Measurements from ENCODE around the gene CFD. TPM values are rescaled to one million over a fixed set of nuclear protein-coding genes. Genes with fewer than 3 reads are reported as not detected.

The CFD gene
- total RNA-seq, 1 experiment from 2014 or later = 1.9 TPM

DNA sequence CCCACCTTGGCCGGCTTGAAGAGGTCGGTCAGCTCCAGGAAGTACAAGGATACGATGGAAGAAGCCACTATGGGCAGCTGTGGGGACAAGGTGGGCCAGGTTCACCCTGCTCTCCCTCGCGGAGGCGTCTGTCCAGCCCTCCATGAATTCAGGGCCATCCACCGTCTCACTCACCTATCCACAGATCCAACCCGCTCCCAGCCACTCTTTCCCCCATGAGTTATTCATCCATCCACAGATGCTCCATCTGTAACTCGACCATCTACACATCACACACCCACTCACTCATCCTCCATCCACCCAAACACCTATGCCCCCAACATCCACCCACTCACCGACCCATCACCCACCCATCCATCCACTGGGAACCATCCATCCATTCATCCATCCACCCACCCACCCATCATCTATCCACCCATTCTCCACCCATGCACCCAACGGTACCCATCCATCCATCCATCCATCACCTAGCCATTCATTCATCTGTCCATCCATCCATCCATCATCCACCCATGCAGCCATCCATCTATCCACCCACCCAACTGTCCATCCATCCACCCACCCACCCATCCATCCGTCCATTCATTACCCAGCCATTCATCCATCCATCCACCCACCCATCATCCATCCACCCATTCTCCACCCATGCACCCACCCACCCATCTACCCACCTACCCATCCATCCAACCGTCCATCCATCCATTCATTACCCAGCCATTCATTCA lies 43.5 kb upstream of the CFD start:
- Histone ChIP-seq H3K56ac (ENCODE audit: insufficient read length, low read depth, low read length) (no peak overlapping the region), H4K5ac (ENCODE audit: insufficient read length, low read depth, low read length) (no peak overlapping the region), H3K23ac (ENCODE audit: insufficient read length, low read depth, low read length) (no peak overlapping the region), H4K8ac (replicated peaks; ENCODE audit: insufficient read length, low read depth, low read length) (no peak overlapping the region), H3K23me2 (ENCODE audit: insufficient read length, low read depth, low read length, poor library complexity, severe bottlenecking) (no peaks in the 10 kb centered on the region), H2BK5ac (ENCODE audit: insufficient read length, low read length) (no peak overlapping the region), H3K79me2 (ENCODE audit: insufficient read depth, low read length) (no peaks in the 10 kb centered on the region), H2BK12ac (ENCODE audit: insufficient read length, low read depth, low read length) (no peak overlapping the region), H2BK120ac (ENCODE audit: low read depth, low read length, poor library complexity, severe bottlenecking) (no peak overlapping the region), H3K9ac (ENCODE audit: extremely low read depth, insufficient read length, low read length) (no peak overlapping the region), H3K14ac (ENCODE audit: insufficient read depth, low read length) (no peak overlapping the region), H3K9me3 (ENCODE audit: control insufficient read depth, low read depth, low read length) (no peaks in the 10 kb centered on the region), H4K20me1 (ENCODE audit: control insufficient read depth, insufficient read depth, insufficient read length) (no peaks in the 10 kb centered on the region), H2AK5ac (ENCODE audit: insufficient read length, low read length) (no peak overlapping the region), H3K79me1 (ENCODE audit: insufficient read depth, low read depth, low read length, poor library complexity, severe bottlenecking) (no peaks in the 10 kb centered on the region), H3K18ac (ENCODE audit: insufficient read length, low read depth, low read length) (no peak overlapping the region), H3K27ac (ENCODE audit: insufficient read length, low read depth, low read length) (no peak overlapping the region), H3K4ac (ENCODE audit: low read depth, low read length) (no peak overlapping the region), H3K4me1 (ENCODE audit: insufficient read depth, low read length) (no peaks in the 10 kb centered on the region), H2BK20ac (ENCODE audit: low read depth, low read length, poor library complexity, severe bottlenecking) (no peak overlapping the region), H2BK15ac (ENCODE audit: low read depth, low read length) (no peak overlapping the region), H3K27me3 (ENCODE audit: insufficient read depth, low read length) (no peaks in the 10 kb centered on the region), H2AFZ (ENCODE audit: low read length) (no peak overlapping the region), H3K4me2 (ENCODE audit: insufficient read depth, insufficient read length, low read length) (no peak overlapping the region), H4K91ac (ENCODE audit: insufficient read length, low read depth, low read length) (no peak overlapping the region), H3T11ph (ENCODE audit: low read length) (no peak overlapping the region)
- H3K9me3 Mint-ChIP-seq = no peaks in the 10 kb centered on the region; a peak in 1 of 5 replicates
- WGBS (ENCODE audit: extremely low coverage, insufficient read length, low lambda C conversion rate) = 100% methylated on average over 2 of the region's 13 CpGs
- no peaks in the 10 kb centered on the region for H3K4me1 Mint-ChIP-seq
- peaks cover 16 to 44% (median 43%) of the 10 kb centered on the region in 3 experiments for H3K36me3 Mint-ChIP-seq (ENCODE audit: insufficient read depth in 1 of 3, low read depth in 3 of 3)
- H3K27ac Mint-ChIP-seq = no peak overlapping the region
- DNase-seq = no peak
- peaks cover 3% of the 10 kb centered on the region; the same call in 1 of the 2 replicates for H3K27me3 Mint-ChIP-seq (ENCODE audit: low read depth)
- TF ChIP-seq CTCF (conservative IDR thresholded peaks at IDR 0.05) = no peak
- H3K4me3 Mint-ChIP-seq = no peak overlapping the region

All from H9 (cell line).